Omental fat pad (tissue), 4 donors: ENCODE results near the gene AGPAT2. TPM values are rescaled to one million over a fixed set of nuclear protein-coding genes. Genes with fewer than 3 reads are reported as not detected.

Experiments used
- ATAC-seq: fragments of 150-250 bp; one replicate; pipeline ENCODE4 v1.9.1; 2016; ENCODE audit warnings: mild to moderate bottlenecking, moderate library complexity; ENCODE audit not compliant: low FRiP score
- DNase-seq: peaks from one replicate; pipeline ENCODE4 v3.0.0-alpha.2; 2019; ENCODE audit warnings: low spot score
- CTCF ChIP-seq, 3 donors: fragments of 450-650 bp; IDR thresholded peaks; one replicate each; pipeline ENCODE4 v1.5.1; 2016 to 2017; ENCODE audit warnings: antibody characterized with exemption in 3 of 3, mild to moderate bottlenecking in 3 of 3, moderate library complexity in 2 of 3
- total RNA-seq, 4 donors: library from RNA; depleted of rRNA; stranded (reverse); fragments of >200 nt; gene quantifications; one replicate each; pipeline ENCODE4 v1.1.0, GENCODE V29; 2016

The AGPAT2 gene
- total RNA-seq, 4 donors from 2014 or later = 391 to 854 (median 473) TPM

GRCh38 chr9:136673088-136673974, 13.9 kb downstream of the AGPAT2 start:
- TF ChIP-seq CTCF (IDR thresholded peaks at IDR 0.05) = no peak
- DNase-seq (no peak), ATAC-seq (no peak)

DNA sequence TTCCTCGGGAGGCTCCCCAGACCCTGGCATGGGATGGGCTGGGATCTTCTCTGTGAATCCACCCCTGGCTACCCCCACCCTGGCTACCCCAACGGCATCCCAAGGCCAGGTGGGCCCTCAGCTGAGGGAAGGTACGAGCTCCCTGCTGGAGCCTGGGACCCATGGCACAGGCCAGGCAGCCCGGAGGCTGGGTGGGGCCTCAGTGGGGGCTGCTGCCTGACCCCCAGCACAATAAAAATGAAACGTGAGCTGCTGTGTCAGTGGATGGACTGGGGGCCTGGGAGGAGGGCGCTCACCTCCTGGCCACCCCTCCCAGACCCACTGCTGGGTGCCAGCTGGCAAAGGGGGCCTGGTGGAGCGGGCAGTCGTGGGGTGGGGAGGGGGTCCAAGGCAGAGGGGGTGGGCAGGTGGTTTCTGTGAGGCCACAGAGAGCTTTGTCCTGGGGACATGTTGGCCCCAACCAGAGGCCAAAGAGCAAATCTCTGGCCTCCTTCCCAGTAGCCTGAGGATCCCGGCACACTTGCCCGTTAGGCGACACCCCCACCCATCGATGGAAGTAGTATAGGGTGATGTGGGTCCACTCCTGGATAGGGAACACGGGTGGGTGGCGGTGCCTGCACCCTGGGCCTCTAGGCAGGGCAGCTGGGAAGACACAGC, 14.7 kb downstream of the AGPAT2 start:
- no peak for ATAC-seq
- no peak for TF ChIP-seq CTCF (IDR thresholded peaks at IDR 0.05)
- DNase-seq = no peak

- TF ChIP-seq CTCF (IDR thresholded peaks at IDR 0.05) = peak in 1 of 3 donors; percentile 48
- DNase-seq = no peak
- no peak for ATAC-seq
Measured at GRCh38 chr9:136671646-136672430, 15.4 kb downstream of the AGPAT2 start.

- DNase-seq (no peak), ATAC-seq (no peak)
- TF ChIP-seq CTCF (IDR thresholded peaks at IDR 0.05) = no peak
Measured at GRCh38 chr9:136671254-136671614, 16.0 kb downstream of the AGPAT2 start.

DNA sequence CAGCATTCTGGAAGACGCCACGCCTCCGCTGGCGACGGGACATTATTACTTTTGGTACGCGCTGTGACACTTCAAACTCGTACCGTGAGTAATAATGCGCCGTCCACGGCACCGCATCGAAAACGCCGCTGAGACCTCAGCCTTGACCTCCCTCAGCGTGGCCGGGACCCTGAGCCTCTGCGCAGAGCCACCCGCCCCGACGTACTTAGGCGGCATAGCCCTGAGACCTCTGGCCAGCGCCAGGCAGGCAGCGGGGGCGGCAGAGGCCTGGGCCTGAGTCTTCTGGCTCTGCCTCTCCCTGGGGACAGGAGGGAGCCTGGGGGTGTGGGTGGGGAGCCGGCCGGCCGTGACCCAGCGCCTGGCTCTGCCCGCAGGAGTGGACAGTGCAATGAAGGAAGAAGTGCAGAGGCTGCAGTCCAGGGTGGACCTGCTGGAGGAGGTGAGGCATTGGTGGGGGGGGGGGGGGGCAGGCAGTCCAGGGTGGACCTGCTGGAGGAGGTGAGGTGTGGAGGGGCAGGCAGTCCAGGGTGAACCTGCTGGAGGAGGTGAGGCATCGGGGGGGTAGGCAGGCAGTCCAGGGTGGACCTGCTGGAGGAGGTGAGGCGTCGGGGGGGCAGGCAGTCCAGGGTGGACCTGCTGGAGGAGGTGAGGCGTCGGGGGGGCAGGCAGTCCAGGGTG, 16.5 kb downstream of the AGPAT2 start:
- DNase-seq (no peak), ATAC-seq (no peak)
- no peak for TF ChIP-seq CTCF (IDR thresholded peaks at IDR 0.05)

GRCh38 chr9:136669791-136670464, 17.3 kb downstream of the AGPAT2 start:
- no peak for ATAC-seq
- DNase-seq = no peak
- TF ChIP-seq CTCF (IDR thresholded peaks at IDR 0.05) = no peak
